ENCODE results near the gene ALG11. TPM values are rescaled to one million over a fixed set of nuclear protein-coding genes. Genes with fewer than 3 reads are reported as not detected.

ALG11 gene
- total and polyA plus RNA-seq, 12 donors, result 6.8 to 35.4 (median 29.0) TPM

DNA sequence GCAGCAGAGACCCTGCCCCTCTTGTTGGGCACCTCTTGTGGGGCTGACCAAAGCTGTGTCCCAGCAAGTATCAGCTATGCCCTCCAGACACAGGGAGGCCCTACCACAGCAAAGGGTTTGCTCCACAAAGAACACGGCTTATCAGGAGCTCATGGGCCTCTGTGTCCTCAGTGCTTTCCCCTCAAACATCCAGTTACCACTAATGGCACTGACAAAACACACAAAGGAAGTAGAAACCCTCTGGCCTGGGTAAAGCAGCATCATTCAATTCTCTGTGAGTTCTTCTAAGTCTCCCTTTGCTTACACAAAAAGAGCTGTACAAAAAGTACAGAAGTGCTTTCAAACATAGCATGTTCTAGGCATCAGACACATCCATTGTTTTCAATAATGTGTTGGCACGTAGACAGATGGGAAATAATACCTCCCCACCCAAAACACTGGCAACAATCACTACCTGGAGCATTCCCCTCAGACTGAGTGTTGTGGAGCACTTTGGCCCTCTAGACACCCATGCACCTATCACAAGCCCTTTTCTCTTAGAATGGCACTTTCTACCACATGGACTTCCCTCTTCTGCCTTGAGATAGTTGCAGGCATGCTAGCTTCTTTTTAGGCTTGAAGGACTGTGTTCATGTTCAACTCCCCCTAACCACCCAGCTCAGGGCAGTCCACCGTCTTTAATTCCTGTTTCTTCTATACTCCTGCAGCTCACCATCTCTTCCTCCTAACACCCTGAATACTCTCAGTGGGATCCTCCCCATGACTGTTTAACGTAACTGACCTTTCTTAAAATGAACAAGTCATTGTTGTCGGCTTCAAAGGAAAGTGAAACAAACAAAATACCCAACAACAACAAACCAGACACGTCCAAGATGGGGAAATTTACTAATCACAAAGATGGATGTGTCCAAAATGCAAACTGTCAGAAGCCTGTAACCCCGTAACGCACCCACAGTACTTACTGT, 44.4 kb upstream of the ALG11 start:
- no peak overlapping the region for H3K27ac ChIP-seq
- DNase-seq, result no peak

DNA sequence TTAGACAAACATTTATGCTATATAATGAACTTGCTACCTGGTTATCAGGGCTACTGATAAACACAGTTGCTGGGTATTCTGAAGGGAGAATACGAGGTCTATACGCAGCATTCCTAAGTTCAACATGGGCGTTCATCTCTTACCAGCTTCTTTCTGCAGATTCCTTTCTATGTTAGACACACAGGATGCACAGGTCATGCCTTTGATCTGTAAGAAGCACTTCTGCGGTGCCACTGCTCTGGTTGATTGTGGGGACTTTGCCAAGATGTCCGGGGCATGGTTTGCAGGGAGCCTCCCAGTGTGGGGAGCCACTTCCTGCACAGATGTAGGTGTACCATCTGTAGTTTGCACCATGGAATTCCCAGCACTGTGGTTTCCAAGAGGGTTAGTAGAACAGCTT, 41.8 kb upstream of the ALG11 start:
- Histone ChIP-seq H3K36me3 (replicated peaks in 1 of 2) (no peaks in the 10 kb centered on the region), H3K4me1 (replicated peaks in 1 of 2) (no peaks in the 10 kb centered on the region), H3K9me3 (replicated peaks in 1 of 3) (no peaks in the 10 kb centered on the region), H3K27ac (no peak overlapping the region), H3K4me3 (no peak overlapping the region), H3K27me3 (no peaks in the 10 kb centered on the region)
- TF ChIP-seq, protein P1, sequence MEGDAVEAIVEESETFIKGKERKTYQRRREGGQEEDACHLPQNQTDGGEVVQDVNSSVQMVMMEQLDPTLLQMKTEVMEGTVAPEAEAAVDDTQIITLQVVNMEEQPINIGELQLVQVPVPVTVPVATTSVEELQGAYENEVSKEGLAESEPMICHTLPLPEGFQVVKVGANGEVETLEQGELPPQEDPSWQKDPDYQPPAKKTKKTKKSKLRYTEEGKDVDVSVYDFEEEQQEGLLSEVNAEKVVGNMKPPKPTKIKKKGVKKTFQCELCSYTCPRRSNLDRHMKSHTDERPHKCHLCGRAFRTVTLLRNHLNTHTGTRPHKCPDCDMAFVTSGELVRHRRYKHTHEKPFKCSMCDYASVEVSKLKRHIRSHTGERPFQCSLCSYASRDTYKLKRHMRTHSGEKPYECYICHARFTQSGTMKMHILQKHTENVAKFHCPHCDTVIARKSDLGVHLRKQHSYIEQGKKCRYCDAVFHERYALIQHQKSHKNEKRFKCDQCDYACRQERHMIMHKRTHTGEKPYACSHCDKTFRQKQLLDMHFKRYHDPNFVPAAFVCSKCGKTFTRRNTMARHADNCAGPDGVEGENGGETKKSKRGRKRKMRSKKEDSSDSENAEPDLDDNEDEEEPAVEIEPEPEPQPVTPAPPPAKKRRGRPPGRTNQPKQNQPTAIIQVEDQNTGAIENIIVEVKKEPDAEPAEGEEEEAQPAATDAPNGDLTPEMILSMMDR (IDR thresholded peaks at IDR 0.05), result no peak
- no peak for TF ChIP-seq POLR2A (IDR thresholded peaks at IDR 0.05)
- DNase-seq, result no peak
- 73 to 83% (median 77%) methylated on average over 5 of the region's 5 CpGs for WGBS, 4 donors
- intact Hi-C loops (cut with DNase I), result no loop called here

More for the DNA sequence above, 44.4 kb upstream of the ALG11 start:
- no peaks in the 10 kb centered on the region for H3K4me1 ChIP-seq (replicated peaks in 1 of 2)
- H3K36me3 ChIP-seq (replicated peaks in 1 of 2), result no peaks in the 10 kb centered on the region
- no peak overlapping the region for H3K4me3 ChIP-seq
- intact Hi-C loops (cut with DNase I), result no loop called here
- TF ChIP-seq, protein P1 (IDR thresholded peaks at IDR 0.05), result no peak
- TF ChIP-seq POLR2A (IDR thresholded peaks at IDR 0.05), result no peak
- H3K27me3 ChIP-seq, result no peaks in the 10 kb centered on the region
- no peaks in the 10 kb centered on the region for H3K9me3 ChIP-seq (replicated peaks in 1 of 3)
- 79 to 86% (median 84%) methylated on average over 8 of the region's 8 CpGs for WGBS, 4 donors

DNA sequence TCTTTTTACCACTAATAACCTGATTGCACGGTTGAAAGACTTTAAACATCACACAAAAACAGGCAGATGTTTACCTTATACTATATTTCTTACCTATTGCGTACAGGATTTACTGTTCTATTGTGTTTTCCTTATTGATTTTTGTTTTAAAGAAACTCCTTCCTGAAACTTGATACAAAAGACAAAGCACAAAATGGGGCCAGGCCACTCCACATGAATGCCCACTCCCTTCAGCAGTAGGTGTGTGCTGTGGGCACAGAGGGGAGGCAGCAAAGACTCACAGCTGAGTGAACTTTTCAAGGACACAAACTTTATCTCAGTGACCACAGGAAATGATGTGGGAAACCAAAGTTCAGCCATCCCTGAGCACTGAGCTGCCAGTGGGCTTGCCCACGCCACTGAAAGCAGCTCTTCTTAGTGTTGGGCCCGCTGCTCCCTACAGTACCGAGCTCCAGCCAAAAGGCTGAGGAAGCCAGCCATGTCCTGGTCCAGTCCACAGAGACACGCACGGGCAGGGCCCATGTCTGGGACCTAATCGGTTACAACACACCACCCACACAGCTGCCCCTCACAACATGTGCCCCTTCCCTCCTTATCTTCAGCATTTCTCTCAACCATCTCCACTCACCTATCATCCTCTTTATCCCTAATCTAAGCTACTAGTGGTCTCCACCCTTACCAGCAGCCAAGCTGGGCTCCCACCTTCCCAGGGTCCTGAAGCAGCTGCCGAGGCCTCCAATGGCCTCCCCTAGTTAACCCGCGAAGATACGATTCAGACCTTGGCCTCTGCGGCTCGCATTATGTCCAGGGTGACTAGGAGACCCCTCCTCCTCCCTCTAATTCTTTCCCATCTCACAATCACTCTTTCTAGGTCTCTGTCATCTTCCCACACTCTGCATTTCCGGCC, 40.4 kb upstream of the ALG11 start:
- H3K27ac ChIP-seq, result no peak overlapping the region
- H3K4me1 ChIP-seq (replicated peaks in 1 of 2), result no peaks in the 10 kb centered on the region
- no peak for DNase-seq
- H3K36me3 ChIP-seq (replicated peaks in 1 of 2), result no peaks in the 10 kb centered on the region
- 95 to 97% (median 95%) methylated on average over 15 of the region's 15 CpGs for WGBS, 4 donors
- no peaks in the 10 kb centered on the region for H3K9me3 ChIP-seq (replicated peaks in 1 of 3)
- H3K4me3 ChIP-seq, result no peak overlapping the region
- H3K27me3 ChIP-seq, result no peaks in the 10 kb centered on the region
- intact Hi-C loops (cut with DNase I), result no loop called here
- TF ChIP-seq POLR2A (IDR thresholded peaks at IDR 0.05), result no peak
- TF ChIP-seq, protein P1 (IDR thresholded peaks at IDR 0.05), result no peak

DNA sequence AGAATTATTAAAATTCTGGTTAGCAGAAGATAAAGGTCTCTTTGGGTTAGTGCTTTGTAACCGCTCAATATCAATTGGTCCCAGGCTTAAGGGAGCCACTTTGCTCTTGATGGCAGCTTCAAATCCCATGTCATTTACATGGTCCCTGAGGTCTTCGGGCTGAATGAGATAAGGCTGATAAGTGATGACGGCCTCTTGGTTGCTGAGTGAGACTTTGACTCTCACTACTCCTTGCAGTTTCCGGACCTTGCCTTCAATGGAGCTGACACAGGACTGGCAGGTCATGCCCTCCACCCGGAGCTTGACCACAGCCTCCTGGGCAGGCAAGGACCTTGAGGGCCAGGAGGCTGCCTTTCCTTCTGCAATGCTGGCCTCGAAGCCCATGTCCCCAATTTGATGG, 37.7 kb upstream of the ALG11 start:
- TF ChIP-seq, protein P1 (IDR thresholded peaks at IDR 0.05), result no peak
- TF ChIP-seq POLR2A (IDR thresholded peaks at IDR 0.05), result no peak
- H3K4me1 ChIP-seq (replicated peaks in 1 of 2), result no peaks in the 10 kb centered on the region
- no peak overlapping the region for H3K27ac ChIP-seq
- no peaks in the 10 kb centered on the region for H3K9me3 ChIP-seq (replicated peaks in 1 of 3)
- H3K27me3 ChIP-seq, result no peaks in the 10 kb centered on the region
- WGBS, 4 donors, result 95 to 97% (median 95%) methylated on average over 5 to 6 of the region's 6 CpGs
- H3K4me3 ChIP-seq, result no peak overlapping the region
- intact Hi-C loops (cut with DNase I), result no loop called here
- H3K36me3 ChIP-seq (replicated peaks in 1 of 2), result no peaks in the 10 kb centered on the region
- DNase-seq, result no peak

Measured in adrenal gland (tissue), 12 donors.